H1 (cell line): ENCODE results near the gene AGPS. TPM values are rescaled to one million over a fixed set of nuclear protein-coding genes. Genes with fewer than 3 reads are reported as not detected.

ENCODE experiments used
- CTCF ChIA-PET: fragments of 300-600 bp; sonication (Branson Sonifier 250); formaldehyde crosslinking; loops from one replicate; lab custom pipeline; 2021; ENCODE audit not compliant: partially characterized antibody; lab: Charles Lee
- POLR2A ChIA-PET: fragments of 300-600 bp; sonication (Branson Sonifier 250); formaldehyde crosslinking; loops from one replicate; lab custom pipeline; 2021; ENCODE audit warnings: inconsistent platforms; ENCODE audit not compliant: partially characterized antibody; lab: Charles Lee
- DNase-seq, 2 experiments: peaks; one replicate each; pipeline versions ENCODE4 v3.0.0 to v3.0.0-alpha.2; 2010 to 2022; ENCODE audit warnings: low spot score in 2 of 2, low read depth in 1 of 2, mixed read lengths in 1 of 2
- FAIRE-seq: peaks from 2 replicates; lab custom pipeline; 2011; peaks lifted over from hg19 to GRCh38; lab: Jason Lieb, UNC
- H2AFZ ChIP-seq: 2 replicates; pipeline ENCODE4 v1.8.1; 2012; ENCODE audit warnings: low read length, inconsistent platforms
- H2AK5ac ChIP-seq: 2 replicates; pipeline ENCODE4 v1.6.1; 2013; ENCODE audit warnings: low read depth, low read length
- H2BK120ac ChIP-seq: replicated peaks from 2 replicates; pipeline ENCODE3; 2013; ENCODE audit warnings: low read depth, low read length, inconsistent platforms
- H2BK12ac ChIP-seq: 2 replicates; pipeline ENCODE4 v1.6.1; 2013; ENCODE audit warnings: low read depth, low read length
- H2BK15ac ChIP-seq: 2 replicates; pipeline ENCODE4 v1.6.1; 2013; ENCODE audit warnings: low read length
- H2BK20ac ChIP-seq: 2 replicates; pipeline ENCODE4 v1.6.1; 2013; ENCODE audit warnings: low read length
- H2BK5ac ChIP-seq: 2 replicates; pipeline ENCODE4 v1.6.1; 2013; ENCODE audit warnings: low read depth, low read length
- H3K14ac ChIP-seq: 2 replicates; pipeline ENCODE4 v1.6.1; 2013; ENCODE audit warnings: inconsistent platforms; ENCODE audit not compliant: insufficient read length
- H3K18ac ChIP-seq: 2 replicates; pipeline ENCODE4 v1.6.1; 2013; ENCODE audit warnings: low read length; ENCODE audit errors: extremely low read depth
- H3K23ac ChIP-seq: 2 replicates; pipeline ENCODE4 v1.6.1; 2013; ENCODE audit warnings: inconsistent platforms; ENCODE audit not compliant: insufficient read length
- H3K23me2 ChIP-seq: 2 replicates; pipeline ENCODE4 v1.6.1; 2013; ENCODE audit warnings: low read depth, low read length
- H3K27ac ChIP-seq: 2 replicates; pipeline ENCODE4 v1.6.1; 2011; ENCODE audit warnings: low read depth, low read length, inconsistent platforms
- H3K27me3 ChIP-seq, 4 experiments: replicated peaks in 1 of 4; 1 replicate in 1 of 4; 2 replicates in 3 of 4; pipeline versions ENCODE4 v1.6.1 to v1.8.1; 2011 to 2013; ENCODE audit warnings: low read length in 3 of 4, mild to moderate bottlenecking in 3 of 4, inconsistent platforms in 2 of 4, mixed read lengths in 2 of 4, moderate library complexity in 1 of 4; ENCODE audit not compliant: control insufficient read depth in 3 of 4, insufficient read depth in 3 of 4; ENCODE audit errors: extremely low read depth in 1 of 4
- H3K36me3 ChIP-seq, 4 experiments: 2 replicates each; pipeline versions ENCODE4 v1.6.1 to v1.8.1; 2011 to 2013; ENCODE audit warnings: mild to moderate bottlenecking in 4 of 4, low read length in 3 of 4, moderate library complexity in 2 of 4, control low read depth in 1 of 4, inconsistent platforms in 1 of 4; ENCODE audit not compliant: insufficient read depth in 4 of 4, control insufficient read depth in 2 of 4
- H3K4ac ChIP-seq: replicated peaks from 2 replicates; pipeline ENCODE3; 2013; ENCODE audit warnings: low read length, low read depth, mixed read lengths, inconsistent platforms; ENCODE audit not compliant: insufficient read length
- H3K4me1 ChIP-seq, 4 experiments: replicated peaks in 1 of 4; 1 replicate in 1 of 4; 2 replicates in 3 of 4; pipeline versions ENCODE4 v1.6.1 to v1.8.1; 2011 to 2013; ENCODE audit warnings: low read length in 3 of 4, inconsistent platforms in 2 of 4, mixed read lengths in 1 of 4; ENCODE audit not compliant: insufficient read depth in 4 of 4, control insufficient read depth in 3 of 4
- H3K4me2 ChIP-seq, 2 experiments: 2 replicates each; pipeline versions ENCODE4 v1.6.1 to v1.8.1; 2011 to 2013; ENCODE audit warnings: low read depth in 2 of 2, low read length in 2 of 2, control low read depth in 1 of 2, inconsistent platforms in 1 of 2, mild to moderate bottlenecking in 1 of 2; ENCODE audit not compliant: insufficient read depth in 1 of 2
- H3K4me3 ChIP-seq, 4 experiments: fragments of 200-600, 300-600 bp in 1 of 4; sonication (generic), shearing (Covaris generic), sonication (Bioruptor Twin) in 1 of 4; 2 replicates each; pipeline versions ENCODE4 v1.5.1 to v1.8.1; 2011 to 2016; ENCODE audit warnings: low read length in 4 of 4, low read depth in 3 of 4, control low read depth in 2 of 4, inconsistent platforms in 2 of 4, mild to moderate bottlenecking in 2 of 4, mixed read lengths in 1 of 4, moderate library complexity in 1 of 4; ENCODE audit not compliant: insufficient read depth in 2 of 4; ENCODE audit errors: extremely low read depth in 1 of 4
- H3K56ac ChIP-seq: replicated peaks from 2 replicates; pipeline ENCODE3; 2013; ENCODE audit warnings: low read depth, mild to moderate bottlenecking, mixed read lengths, low read length, inconsistent platforms; ENCODE audit not compliant: insufficient read length
- H3K79me1 ChIP-seq: 2 replicates; pipeline ENCODE4 v1.6.1; 2013; ENCODE audit warnings: low read depth, low read length, control low read depth
- H3K79me2 ChIP-seq, 2 experiments: 2 replicates each; pipeline versions ENCODE4 v1.6.1 to v1.8.1; 2012 to 2013; ENCODE audit warnings: low read length in 2 of 2, mild to moderate bottlenecking in 2 of 2, inconsistent platforms in 1 of 2; ENCODE audit not compliant: insufficient read depth in 2 of 2, control insufficient read depth in 1 of 2
- H3K9ac ChIP-seq, 4 experiments: replicated peaks in 1 of 4; 1 replicate in 1 of 4; 2 replicates in 3 of 4; pipeline versions ENCODE4 v1.6.1 to v1.8.1; 2011 to 2013; ENCODE audit warnings: low read depth in 3 of 4, low read length in 3 of 4, control low read depth in 2 of 4, mild to moderate bottlenecking in 2 of 4, moderate library complexity in 2 of 4, inconsistent platforms in 1 of 4; ENCODE audit errors: extremely low read depth in 1 of 4
- H3K9me3 ChIP-seq, 2 experiments: 2 replicates each; pipeline versions ENCODE4 v1.6.1 to v1.8.1; 2012 to 2013; ENCODE audit warnings: mild to moderate bottlenecking in 2 of 2, moderate library complexity in 2 of 2, control low read depth in 1 of 2, inconsistent platforms in 1 of 2, low read depth in 1 of 2, low read length in 1 of 2, mixed read lengths in 1 of 2; ENCODE audit not compliant: insufficient read depth in 2 of 2
- H4K20me1 ChIP-seq, 2 experiments: replicated peaks in 1 of 2; 2 replicates each; pipeline versions ENCODE3 to v1.8.1; 2011 to 2013; ENCODE audit warnings: inconsistent platforms in 2 of 2, low read length in 2 of 2, mild to moderate bottlenecking in 1 of 2; ENCODE audit not compliant: insufficient read depth in 2 of 2, control insufficient read depth in 1 of 2
- H4K5ac ChIP-seq: 2 replicates; pipeline ENCODE4 v1.6.1; 2013; ENCODE audit warnings: low read length, low read depth, mixed read lengths, inconsistent platforms; ENCODE audit not compliant: insufficient read length
- H4K8ac ChIP-seq: 2 replicates; pipeline ENCODE4 v1.8.0; 2013; ENCODE audit warnings: mild to moderate bottlenecking, moderate library complexity, low read length, inconsistent platforms; ENCODE audit not compliant: insufficient read depth; ENCODE audit errors: extremely low read depth
- H4K91ac ChIP-seq: replicated peaks from 2 replicates; pipeline ENCODE3; 2013; ENCODE audit warnings: low read length, mixed read lengths, inconsistent platforms; ENCODE audit not compliant: insufficient read length
- ASH2L ChIP-seq: fragments of 200-600, 300-600 bp; sonication (generic); IDR thresholded peaks from one replicate; pipeline ENCODE4 v1.7.1; 2017; ENCODE audit warnings: low read length
- ATF2 ChIP-seq: IDR thresholded peaks from 2 replicates; pipeline ENCODE4 v1.6.1; 2012; ENCODE audit warnings: low read length, inconsistent platforms
- CHD1 ChIP-seq: IDR thresholded peaks from 2 replicates; pipeline ENCODE4 v1.6.1; 2012; ENCODE audit warnings: low read depth, low read length, improper control_type of control experiment
- CTBP2 ChIP-seq: IDR thresholded peaks from 2 replicates; pipeline ENCODE4 v1.7.0; 2011; ENCODE audit warnings: borderline replicate concordance, mild to moderate bottlenecking, moderate library complexity, mixed read lengths, low read length; ENCODE audit not compliant: insufficient read depth, insufficient read length
- KDM5A ChIP-seq: fragments of 200-600 bp; IDR thresholded peaks from 2 replicates; pipeline ENCODE4 v1.7.1; 2012; ENCODE audit warnings: mild to moderate bottlenecking, low read length, inconsistent platforms, mixed read lengths
- MAFK ChIP-seq: IDR thresholded peaks from 2 replicates; pipeline ENCODE4 v1.6.1; 2012; ENCODE audit warnings: low read depth, mild to moderate bottlenecking, improper control_type of control experiment, low read length
- RNF2 ChIP-seq: fragments of 200-900, 300-1000 bp; sonication (generic); IDR thresholded peaks from 2 replicates; pipeline ENCODE4 v1.7.1; 2016; ENCODE audit warnings: borderline replicate concordance, low read depth, mild to moderate bottlenecking, antibody characterized with exemption, low read length; ENCODE audit not compliant: poor library complexity, severe bottlenecking; ENCODE audit errors: missing control alignments
- SAP30 ChIP-seq: fragments of 300-600 bp; sonication (generic); IDR thresholded peaks from 2 replicates; pipeline ENCODE4 v1.7.1; 2012; ENCODE audit warnings: low read length, moderate library complexity, mild to moderate bottlenecking, inconsistent platforms; ENCODE audit not compliant: insufficient read depth, insufficient replicate concordance
- SP1 ChIP-seq: IDR thresholded peaks from 2 replicates; pipeline ENCODE4 v1.6.1; 2011; ENCODE audit warnings: low read depth, low read length
- WGBS, 2 experiments: shearing (Covaris generic) in 1 of 2; methylation state at CpG; one replicate each; pipeline versions ENCODE4 v1.1.6 to v1.1.7; 2013 to 2015; ENCODE audit warnings: low lambda C conversion rate in 2 of 2, mixed read lengths in 2 of 2, inconsistent platforms in 1 of 2, low coverage in 1 of 2, missing lambda C conversion rate in 1 of 2; ENCODE audit not compliant: insufficient replicate concordance in 2 of 2, insufficient coverage in 1 of 2, insufficient read length in 1 of 2; ENCODE audit errors: extremely low coverage in 1 of 2, missing lambda C conversion rate in 1 of 2; 5-methylcytosine and 5-hydroxymethylcytosine counted together
- polyA plus RNA-seq, 7 experiments: library from polyadenylated mRNA; depleted of rRNA in 3 of 7; stranded (reverse) in 5 of 7; unstranded in 2 of 7; fragments of >200 nt in 5 of 7; fragments of 200-250 nt in 2 of 7; gene quantifications; 1 replicate in 5 of 7; 2 replicates in 1 of 7; 4 replicates in 1 of 7; pipeline versions ENCODE4 v1.2.1 to v1.2.3, GENCODE V29; 2011 to 2013; ENCODE audit warnings: missing spikeins in 2 of 7, mixed read lengths in 2 of 7
- total RNA-seq: library from RNA; stranded (reverse); fragmentation: NEBNext Ultra II Directional; extraction: Animal tissue kit (Norgen Biotek cat#: 25700); gene quantifications from 2 replicates; pipeline ENCODE4 v1.2.1, GENCODE V29; 2021

AGPS gene
- total and polyA plus RNA-seq, 2 of the 8 experiments (the other 6 are each of a cell fraction or from before 2014, with no cell fraction given) = 7.3 to 57.8 TPM

GRCh38 chr2:177413703-177414102 is 21.1 kb downstream of the AGPS start:
- no peak overlapping the region for H4K5ac ChIP-seq
- no peak overlapping the region for H3K4me3 ChIP-seq
- ChIA-PET POLR2A (interaction anchor here (0.6 kb wide), 2 partner anchors 21 to 190 kb away, joined by 3 to 4 read pairs; partner anchors contain the start of gene AGPS), CTCF (interaction anchor here (0.6 to 8.6 kb wide), 6 partner anchors 9 to 1204 kb away, joined by 3 to 88 read pairs (median 6); no protein-coding TSS in a partner anchor)
- no peak overlapping the region for H3K4ac ChIP-seq
- H3K14ac ChIP-seq = no peak overlapping the region
- H3K23me2 ChIP-seq = no peaks in the 10 kb centered on the region
- H3K36me3 ChIP-seq = no peaks in the 10 kb centered on the region
- H3K27me3 ChIP-seq = no peaks in the 10 kb centered on the region
- no peaks in the 10 kb centered on the region; the same call in 1 of the 2 replicates for H3K79me1 ChIP-seq
- no peak overlapping the region for H2AFZ ChIP-seq
- H3K4me1 ChIP-seq = no peaks in the 10 kb centered on the region
- DNase-seq (no peak), FAIRE-seq (no peak)
- no peak overlapping the region for H3K18ac ChIP-seq
- TF ChIP-seq KDM5A (no peak), RNF2 (no peak), ASH2L (no peak), CTBP2 (no peak), CHD1 (no peak), SAP30 (no peak), SP1 (no peak), ATF2 (no peak), MAFK (no peak)
- no peak overlapping the region for H2BK20ac ChIP-seq
- no peak overlapping the region for H4K91ac ChIP-seq
- H2BK5ac ChIP-seq = no peak overlapping the region
- H3K23ac ChIP-seq = no peak overlapping the region
- peaks cover 2 to 3% of the 10 kb centered on the region in 2 experiments for H4K20me1 ChIP-seq
- no peak overlapping the region for H2BK15ac ChIP-seq
- H3K9me3 ChIP-seq = no peaks in the 10 kb centered on the region
- no peak overlapping the region for H2AK5ac ChIP-seq
- WGBS, 2 experiments = 60% methylated on average over 3 of the region's 3 CpGs; no CpG with 5 or more reads in 1 of the 2 experiments
- H3K79me2 ChIP-seq = peaks cover 0 to 70% of the 10 kb centered on the region in 2 experiments; a peak in 3 of 4 replicates
- no peak overlapping the region for H4K8ac ChIP-seq
- peak overlapping the region; percentile 49 for H3K56ac ChIP-seq
- no peak overlapping the region for H3K4me2 ChIP-seq
- no peak overlapping the region for H3K27ac ChIP-seq
- H2BK120ac ChIP-seq = no peak overlapping the region
- no peak overlapping the region for H2BK12ac ChIP-seq
- no peak overlapping the region for H3K9ac ChIP-seq
